ENCODE results near the gene GIT1. TPM values are rescaled to one million over a fixed set of nuclear protein-coding genes. Genes with fewer than 3 reads are reported as not detected.
A peak's percentile ranks its signal among the peaks of the same experiment; 100 is the strongest.

GIT1 gene
- total RNA-seq, 1 donor from 2014 or later, result 53.1 TPM

DNA sequence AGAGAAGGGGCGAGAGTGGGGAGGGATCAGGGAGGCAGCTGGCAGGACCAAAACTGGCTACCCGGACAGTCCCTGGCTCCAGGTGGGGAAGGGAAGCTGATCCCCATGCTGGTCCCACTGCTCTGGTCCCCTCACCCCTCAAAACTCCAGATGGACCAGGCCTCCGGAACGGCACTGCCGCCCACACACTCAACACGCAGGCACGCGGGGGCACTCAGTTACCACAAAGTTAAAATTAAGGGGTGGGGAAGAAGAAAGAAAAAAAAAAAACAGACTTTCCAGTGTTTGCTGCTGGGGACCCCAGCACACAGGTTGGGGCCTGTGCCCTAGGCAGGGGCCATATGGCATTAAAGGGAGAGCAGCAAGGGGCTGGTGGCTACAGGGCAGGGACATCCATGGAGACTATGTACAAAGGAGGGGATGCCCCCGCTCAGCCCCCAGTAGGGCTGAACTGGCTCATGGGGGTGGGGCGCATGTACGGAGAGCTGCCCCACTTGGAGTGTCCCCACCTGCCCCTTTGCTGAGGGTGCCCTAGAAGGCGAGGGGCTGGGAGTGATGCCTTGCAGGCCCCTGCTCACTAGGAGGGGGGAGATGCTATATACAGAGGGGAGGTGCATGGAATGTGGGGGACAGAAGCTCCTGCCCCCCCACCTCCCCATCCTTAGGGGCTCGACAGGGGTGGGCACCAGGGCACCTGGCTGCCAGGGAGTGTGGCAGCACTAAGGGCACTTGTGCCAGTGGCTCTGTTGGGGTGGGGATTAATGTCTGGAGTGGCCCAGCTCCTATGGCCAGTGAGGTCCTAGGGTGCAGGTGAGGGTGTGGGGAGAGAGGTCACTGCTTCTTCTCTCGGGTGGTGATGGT is 15.3 kb downstream of the GIT1 start:
- peaks cover 21% of the 10 kb centered on the region for H3K4me1 ChIP-seq
- H3K27me3 ChIP-seq (ENCODE audit: low read depth), result no peaks in the 10 kb centered on the region
- H3K4me3 ChIP-seq, result no peak overlapping the region
- ATAC-seq, result no peak
- DNase-seq, result no peak
- peaks cover 69% of the 10 kb centered on the region for H3K36me3 ChIP-seq
- TF ChIP-seq, protein P1, sequence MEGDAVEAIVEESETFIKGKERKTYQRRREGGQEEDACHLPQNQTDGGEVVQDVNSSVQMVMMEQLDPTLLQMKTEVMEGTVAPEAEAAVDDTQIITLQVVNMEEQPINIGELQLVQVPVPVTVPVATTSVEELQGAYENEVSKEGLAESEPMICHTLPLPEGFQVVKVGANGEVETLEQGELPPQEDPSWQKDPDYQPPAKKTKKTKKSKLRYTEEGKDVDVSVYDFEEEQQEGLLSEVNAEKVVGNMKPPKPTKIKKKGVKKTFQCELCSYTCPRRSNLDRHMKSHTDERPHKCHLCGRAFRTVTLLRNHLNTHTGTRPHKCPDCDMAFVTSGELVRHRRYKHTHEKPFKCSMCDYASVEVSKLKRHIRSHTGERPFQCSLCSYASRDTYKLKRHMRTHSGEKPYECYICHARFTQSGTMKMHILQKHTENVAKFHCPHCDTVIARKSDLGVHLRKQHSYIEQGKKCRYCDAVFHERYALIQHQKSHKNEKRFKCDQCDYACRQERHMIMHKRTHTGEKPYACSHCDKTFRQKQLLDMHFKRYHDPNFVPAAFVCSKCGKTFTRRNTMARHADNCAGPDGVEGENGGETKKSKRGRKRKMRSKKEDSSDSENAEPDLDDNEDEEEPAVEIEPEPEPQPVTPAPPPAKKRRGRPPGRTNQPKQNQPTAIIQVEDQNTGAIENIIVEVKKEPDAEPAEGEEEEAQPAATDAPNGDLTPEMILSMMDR (IDR thresholded peaks at IDR 0.05), result no peak
- intact Hi-C loops (cut with DNase I), result no loop called here
- H3K27ac ChIP-seq, result no peak overlapping the region
- no peaks in the 10 kb centered on the region for H3K9me3 ChIP-seq

DNA sequence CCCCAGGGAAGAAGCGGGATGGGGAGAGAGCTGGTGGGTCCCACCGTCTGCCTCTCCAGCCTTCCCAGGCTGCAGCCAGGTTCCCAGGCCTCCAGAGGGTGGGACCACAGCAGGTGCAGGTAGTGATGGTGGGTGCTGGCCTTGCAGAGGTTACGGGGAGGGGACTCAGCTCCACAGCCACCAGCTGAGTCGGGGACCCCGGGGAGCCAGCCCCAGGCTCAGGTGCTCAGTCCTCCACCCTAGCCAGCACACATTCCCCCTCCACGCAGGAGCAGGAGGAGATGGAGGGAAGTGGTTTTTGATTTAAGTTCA is 15.9 kb downstream of the GIT1 start:
- DNase-seq (no peak), ATAC-seq (no peak)
- Histone ChIP-seq H3K27me3 (ENCODE audit: low read depth) (no peaks in the 10 kb centered on the region), H3K36me3 (peaks cover 63% of the 10 kb centered on the region), H3K27ac (no peak overlapping the region), H3K4me1 (peaks cover 25% of the 10 kb centered on the region), H3K9me3 (no peaks in the 10 kb centered on the region), H3K4me3 (no peak overlapping the region)
- TF ChIP-seq, protein P1 (IDR thresholded peaks at IDR 0.05), result no peak
- intact Hi-C loops (cut with DNase I), result no loop called here

DNA sequence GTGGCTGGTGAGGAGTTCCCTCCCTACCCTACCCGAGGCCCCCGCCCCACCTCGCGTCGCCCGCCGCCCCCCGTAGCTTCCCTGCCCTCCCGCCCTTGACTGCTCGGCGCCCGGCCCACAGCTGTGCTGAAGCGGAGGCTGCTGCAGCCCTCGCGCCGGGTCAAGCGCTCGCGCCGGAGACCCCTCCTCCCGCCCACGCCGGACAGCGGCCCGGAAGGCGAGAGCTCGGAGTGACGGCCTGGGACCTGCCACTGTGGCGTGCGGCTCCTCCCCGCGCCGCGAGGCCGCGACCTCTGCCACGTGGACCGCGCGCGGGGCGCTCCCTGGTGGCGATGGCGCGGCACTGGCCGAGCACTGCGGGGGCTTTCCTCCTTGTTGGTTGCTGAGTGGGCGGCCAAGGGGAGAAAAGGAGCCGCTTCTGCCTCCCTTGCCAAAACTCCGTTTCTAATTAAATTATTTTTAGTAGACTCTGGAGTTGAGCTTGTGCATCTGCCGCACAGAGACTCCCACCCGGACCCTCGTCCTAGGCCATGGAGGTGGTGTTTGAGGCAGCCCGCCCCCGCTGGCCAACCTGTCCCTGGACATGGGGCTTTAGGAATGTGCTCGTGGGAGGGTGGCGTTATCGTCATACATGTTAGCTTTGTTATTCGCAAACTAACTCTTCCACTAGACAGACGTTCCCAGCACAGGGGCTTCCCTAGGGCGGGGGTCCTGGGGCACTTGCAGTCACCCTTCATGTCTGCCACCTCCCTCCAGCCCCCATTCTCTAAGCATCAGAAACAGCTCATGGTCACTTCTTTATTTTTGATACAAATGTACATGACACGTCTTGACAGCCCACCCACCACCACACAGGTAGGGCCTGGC is 16.5 kb downstream of the GIT1 start:
- Histone ChIP-seq H3K4me1 (peaks cover 25% of the 10 kb centered on the region), H3K36me3 (peaks cover 57% of the 10 kb centered on the region), H3K27me3 (ENCODE audit: low read depth) (no peaks in the 10 kb centered on the region), H3K4me3 (peak overlapping the region; percentile 42), H3K27ac (no peak overlapping the region), H3K9me3 (no peaks in the 10 kb centered on the region)
- DNase-seq (peak; percentile 67), ATAC-seq (peak; percentile 37 to 56)
- TF ChIP-seq, protein P1 (IDR thresholded peaks at IDR 0.05), result peak; percentile 71
- intact Hi-C loops (cut with DNase I), result no loop called here

DNA sequence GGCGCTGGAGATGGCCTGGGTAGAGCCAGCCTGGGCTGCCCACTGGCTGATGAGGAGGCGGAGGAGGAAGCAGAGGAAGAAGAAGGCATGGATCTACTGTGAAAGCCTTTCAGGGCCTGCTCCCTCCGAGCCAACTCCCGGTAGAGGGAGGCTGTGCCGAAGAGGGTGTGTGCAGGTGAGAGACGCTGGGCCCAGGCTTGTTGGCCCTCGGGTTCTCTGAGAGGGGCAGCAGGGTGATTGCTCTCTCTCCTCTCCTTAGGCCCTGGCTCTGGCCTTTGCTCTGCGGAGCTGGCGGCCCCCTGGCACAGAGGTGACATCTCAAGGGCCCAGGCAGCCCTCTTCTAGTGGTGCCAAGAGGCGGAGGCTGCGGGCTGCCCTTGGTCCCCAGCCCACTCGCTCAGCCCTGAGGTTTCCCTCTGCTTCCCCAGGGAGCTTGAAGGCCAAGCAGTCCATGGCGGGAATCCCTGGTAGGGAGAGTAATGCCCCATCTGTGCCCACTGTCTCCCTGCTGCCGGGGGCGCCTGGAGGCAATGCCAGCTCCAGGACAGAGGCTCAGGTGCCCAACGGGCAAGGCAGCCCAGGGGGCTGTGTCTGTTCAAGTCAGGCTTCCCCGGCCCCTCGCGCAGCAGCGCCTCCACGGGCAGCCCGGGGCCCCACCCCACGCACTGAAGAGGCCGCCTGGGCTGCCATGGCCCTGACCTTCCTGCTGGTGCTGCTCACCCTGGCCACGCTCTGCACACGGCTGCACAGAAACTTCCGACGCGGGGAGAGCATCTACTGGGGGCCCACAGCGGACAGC is 17.4 kb downstream of the GIT1 start:
- TF ChIP-seq, protein P1 (IDR thresholded peaks at IDR 0.05), result no peak
- DNase-seq, result no peak
- Histone ChIP-seq H3K27me3 (ENCODE audit: low read depth) (no peaks in the 10 kb centered on the region), H3K9me3 (no peaks in the 10 kb centered on the region), H3K36me3 (peaks cover 49% of the 10 kb centered on the region), H3K4me1 (peaks cover 25% of the 10 kb centered on the region), H3K27ac (no peak overlapping the region), H3K4me3 (peak overlapping the region; percentile 42)
- ATAC-seq, result no peak
- intact Hi-C loops (cut with DNase I), result no loop called here

DNA sequence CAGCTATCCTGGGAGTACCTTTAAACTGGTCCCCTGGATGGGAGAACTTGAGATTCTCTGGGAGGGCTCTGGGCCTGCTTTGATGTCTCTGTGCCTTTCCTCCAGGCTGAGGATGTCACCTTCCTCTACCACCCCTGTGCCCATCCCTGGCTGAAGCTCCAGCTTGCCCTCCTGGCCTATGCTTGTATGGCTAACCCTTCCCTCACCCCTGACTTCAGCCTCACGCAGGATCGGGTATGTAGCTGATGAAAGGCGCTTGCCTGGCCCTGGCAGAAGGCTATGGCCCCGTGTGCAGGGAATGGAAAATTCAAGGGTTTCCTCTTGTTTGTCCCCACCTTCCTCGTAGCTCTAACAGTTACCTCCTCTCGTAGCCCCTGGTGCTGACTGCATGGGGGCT is 18.0 kb downstream of the GIT1 start:
- no peak for ATAC-seq
- Histone ChIP-seq H3K27me3 (ENCODE audit: low read depth) (no peaks in the 10 kb centered on the region), H3K4me1 (peaks cover 27% of the 10 kb centered on the region), H3K9me3 (no peaks in the 10 kb centered on the region), H3K4me3 (no peak overlapping the region), H3K27ac (no peak overlapping the region), H3K36me3 (peaks cover 43% of the 10 kb centered on the region)
- intact Hi-C loops (cut with DNase I), result no loop called here
- DNase-seq, result no peak
- TF ChIP-seq, protein P1 (IDR thresholded peaks at IDR 0.05), result no peak

All from lower lobe of right lung (tissue), 2 donors.